HUES48 (cell line): ENCODE results near the gene CHPF.

Source experiments
- H3K27ac ChIP-seq: one replicate; pipeline ENCODE4 v1.7.0; 2013; ENCODE audit warnings: low read depth, low read length, inconsistent platforms
- H3K27me3 ChIP-seq: 2 replicates; pipeline ENCODE4 v1.6.1; 2013; ENCODE audit warnings: mild to moderate bottlenecking, low read length; ENCODE audit not compliant: control insufficient read depth, insufficient read depth
- H3K36me3 ChIP-seq: 2 replicates; pipeline ENCODE4 v1.6.1; 2013; ENCODE audit warnings: low read length; ENCODE audit not compliant: control insufficient read depth, insufficient read depth
- H3K4me1 ChIP-seq: 2 replicates; pipeline ENCODE4 v1.6.1; 2013; ENCODE audit warnings: mild to moderate bottlenecking, low read length; ENCODE audit not compliant: control insufficient read depth, insufficient read depth
- H3K4me3 ChIP-seq: 2 replicates; pipeline ENCODE4 v1.5.1; 2013; ENCODE audit warnings: mild to moderate bottlenecking, low read depth, low read length
- H3K9ac ChIP-seq: 2 replicates; pipeline ENCODE4 v1.6.1; 2013; ENCODE audit warnings: mild to moderate bottlenecking, low read depth, low read length, moderate library complexity
- H3K9me3 ChIP-seq: 2 replicates; pipeline ENCODE4 v1.6.1; 2013; ENCODE audit warnings: low read length; ENCODE audit not compliant: control insufficient read depth, insufficient read depth

CHPF gene

DNA sequence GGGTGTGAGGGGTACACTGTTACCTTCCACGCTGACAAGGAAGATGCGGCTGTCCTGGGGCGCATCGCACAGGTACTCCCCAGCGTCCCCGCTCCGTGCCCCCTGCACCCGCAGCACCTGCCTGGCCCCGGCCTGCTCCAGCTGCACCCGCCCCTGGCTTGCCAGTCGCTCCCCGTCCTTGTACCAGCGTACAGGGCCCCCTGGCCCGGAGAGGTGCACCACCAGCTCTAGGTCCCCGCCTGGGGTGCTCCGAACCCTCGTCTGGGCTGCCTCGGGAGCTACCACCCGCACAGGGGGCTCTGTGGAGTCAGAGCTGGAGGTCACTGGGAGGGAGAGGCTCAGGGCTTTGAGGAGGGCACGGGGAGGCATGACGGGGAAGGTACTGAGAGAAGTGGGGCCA is 13.7 kb upstream of the CHPF start:
- Histone ChIP-seq H3K4me1 (peaks cover 31% of the 10 kb centered on the region), H3K27me3 (peaks cover 16% of the 10 kb centered on the region), H3K27ac (no peak overlapping the region), H3K4me3 (no peak overlapping the region), H3K9ac (no peak overlapping the region), H3K9me3 (no peaks in the 10 kb centered on the region), H3K36me3 (peaks cover 19% of the 10 kb centered on the region)

- no peak overlapping the region for H3K27ac ChIP-seq
- no peaks in the 10 kb centered on the region for H3K9me3 ChIP-seq
- peaks cover 16% of the 10 kb centered on the region for H3K27me3 ChIP-seq
- H3K9ac ChIP-seq = no peak overlapping the region
- H3K36me3 ChIP-seq = peaks cover 17% of the 10 kb centered on the region
- H3K4me1 ChIP-seq = peaks cover 22% of the 10 kb centered on the region
- H3K4me3 ChIP-seq = no peak overlapping the region
These were observed 12.8 kb upstream of the CHPF start for GRCh38 chr2:219556413-219556812.

DNA sequence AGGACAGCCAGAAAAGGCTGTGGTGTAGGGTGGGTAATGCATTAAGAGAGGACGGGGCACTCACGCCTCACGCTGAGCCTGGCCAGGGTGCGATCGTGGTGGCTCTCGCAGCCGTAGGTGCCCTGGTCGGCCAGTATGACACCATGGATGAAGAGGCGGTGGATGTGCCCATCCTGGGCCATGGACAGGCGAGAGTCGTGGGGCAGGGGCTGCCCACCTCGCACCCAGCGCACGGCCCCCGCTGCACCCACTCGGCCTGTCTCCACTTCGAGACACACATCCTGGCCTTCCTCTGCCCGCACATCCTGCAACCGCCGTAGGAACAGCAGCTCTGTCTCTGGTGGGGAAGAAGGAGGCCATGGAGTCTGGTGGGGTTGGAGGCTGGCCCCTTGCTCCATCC is 12.3 kb upstream of the CHPF start:
- Histone ChIP-seq H3K27ac (no peak overlapping the region), H3K36me3 (peaks cover 17% of the 10 kb centered on the region), H3K27me3 (peaks cover 16% of the 10 kb centered on the region), H3K9me3 (no peaks in the 10 kb centered on the region), H3K9ac (no peak overlapping the region), H3K4me3 (no peak overlapping the region), H3K4me1 (peaks cover 20% of the 10 kb centered on the region)

DNA sequence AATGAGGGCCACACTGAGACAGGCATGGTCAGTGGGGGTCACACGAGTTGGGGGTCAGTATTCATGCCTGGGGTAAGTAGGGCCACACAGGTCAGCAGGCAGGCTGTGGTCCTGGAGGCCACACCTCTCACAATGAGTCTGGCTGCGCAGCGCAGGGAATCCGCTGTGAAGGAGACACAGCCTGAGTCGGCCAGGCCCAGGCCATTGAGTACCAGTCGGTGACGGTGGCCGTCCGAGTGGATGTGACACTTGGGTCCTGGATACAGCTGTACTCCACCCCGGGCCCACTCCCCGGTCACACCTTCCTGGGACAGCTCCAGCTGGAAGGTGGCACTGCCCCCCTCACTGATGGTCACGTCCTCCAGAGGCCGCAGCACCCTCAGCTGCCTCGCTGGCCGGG is 10.7 kb upstream of the CHPF start:
- Histone ChIP-seq H3K4me3 (no peak overlapping the region), H3K27me3 (peaks cover 20% of the 10 kb centered on the region), H3K36me3 (peaks cover 21% of the 10 kb centered on the region), H3K9me3 (no peaks in the 10 kb centered on the region), H3K4me1 (peaks cover 7% of the 10 kb centered on the region), H3K9ac (no peak overlapping the region), H3K27ac (no peak overlapping the region)

- H3K4me1 ChIP-seq = peaks cover 7% of the 10 kb centered on the region
- H3K27ac ChIP-seq = no peak overlapping the region
- H3K9ac ChIP-seq = no peak overlapping the region
- peaks cover 20% of the 10 kb centered on the region for H3K27me3 ChIP-seq
- no peaks in the 10 kb centered on the region for H3K9me3 ChIP-seq
- peak overlapping the region; percentile 82; the same call in 1 of the 2 replicates for H3K4me3 ChIP-seq
- peaks cover 23% of the 10 kb centered on the region for H3K36me3 ChIP-seq
These were observed 9.9 kb upstream of the CHPF start for GRCh38 chr2:219553463-219553963.

DNA sequence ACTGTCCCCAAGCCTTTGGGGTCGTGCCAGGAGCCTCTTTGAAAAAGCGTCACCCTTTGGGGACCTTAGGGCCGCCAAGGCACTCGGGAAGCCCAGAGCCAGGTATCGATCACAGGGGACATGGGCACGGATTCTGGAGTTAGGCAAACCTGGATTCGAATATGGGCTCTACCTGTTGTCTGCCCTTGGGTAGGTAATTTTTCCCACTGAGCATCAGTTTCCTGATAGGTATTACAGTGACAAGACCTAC is 9.5 kb upstream of the CHPF start:
- peaks cover 20% of the 10 kb centered on the region for H3K27me3 ChIP-seq
- no peaks in the 10 kb centered on the region for H3K9me3 ChIP-seq
- H3K36me3 ChIP-seq = peaks cover 23% of the 10 kb centered on the region
- no peak overlapping the region for H3K27ac ChIP-seq
- H3K4me1 ChIP-seq = peaks cover 7% of the 10 kb centered on the region
- no peak overlapping the region for H3K9ac ChIP-seq
- H3K4me3 ChIP-seq = peak overlapping the region; percentile 82

- Histone ChIP-seq H3K9me3 (no peaks in the 10 kb centered on the region), H3K36me3 (peaks cover 23% of the 10 kb centered on the region), H3K27me3 (peaks cover 20% of the 10 kb centered on the region), H3K4me3 (peak overlapping the region; percentile 82), H3K9ac (no peak overlapping the region; the same call in 1 of the 2 replicates), H3K4me1 (peaks cover 7% of the 10 kb centered on the region), H3K27ac (peak overlapping the region; percentile 57)
These were observed 9.0 kb upstream of the CHPF start for GRCh38 chr2:219552382-219553167.

- H3K9me3 ChIP-seq = no peaks in the 10 kb centered on the region
- peaks cover 7% of the 10 kb centered on the region for H3K4me1 ChIP-seq
- H3K36me3 ChIP-seq = peaks cover 26% of the 10 kb centered on the region
- H3K27me3 ChIP-seq = peaks cover 20% of the 10 kb centered on the region
- H3K4me3 ChIP-seq = peak overlapping the region; percentile 82
- 0 out of 2 replicates have a peak overlapping the region, but pooled peaks have one; percentile 39 for H3K9ac ChIP-seq
- peak overlapping the region; percentile 31 for H3K27ac ChIP-seq
These were observed 8.1 kb upstream of the CHPF start for GRCh38 chr2:219551441-219552381.

GRCh38 chr2:219549619-219550018 is 6.0 kb upstream of the CHPF start:
- Histone ChIP-seq H3K4me1 (peaks cover 8% of the 10 kb centered on the region), H3K27ac (no peak overlapping the region), H3K9ac (no peak overlapping the region), H3K36me3 (peaks cover 17% of the 10 kb centered on the region), H3K27me3 (peaks cover 21% of the 10 kb centered on the region), H3K9me3 (no peaks in the 10 kb centered on the region), H3K4me3 (no peak overlapping the region)

- Histone ChIP-seq H3K36me3 (peaks cover 17% of the 10 kb centered on the region), H3K9me3 (no peaks in the 10 kb centered on the region)
These were observed 5.4 kb upstream of the CHPF start for GRCh38 chr2:219548990-219549389.

DNA sequence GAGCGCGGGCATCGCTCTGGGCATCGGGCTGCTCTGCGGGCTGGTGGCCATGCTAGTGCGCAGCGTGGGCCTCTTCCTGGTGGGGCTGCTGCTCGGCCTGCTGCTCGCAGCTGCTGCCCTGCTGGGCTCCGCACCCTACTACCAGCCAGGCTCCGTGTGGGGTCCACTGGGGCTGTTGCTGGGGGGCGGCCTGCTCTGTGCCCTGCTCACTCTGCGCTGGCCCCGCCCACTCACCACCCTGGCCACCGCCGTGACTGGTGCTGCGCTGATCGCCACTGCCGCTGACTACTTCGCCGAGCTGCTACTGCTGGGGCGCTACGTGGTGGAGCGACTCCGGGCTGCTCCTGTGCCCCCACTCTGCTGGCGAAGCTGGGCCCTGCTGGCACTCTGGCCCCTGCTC is 4.0 kb upstream of the CHPF start:
- no peak overlapping the region for H3K9ac ChIP-seq
- H3K4me1 ChIP-seq = peaks cover 9% of the 10 kb centered on the region; the same call in 1 of the 2 replicates
- peaks cover 17% of the 10 kb centered on the region for H3K36me3 ChIP-seq
- H3K9me3 ChIP-seq = no peaks in the 10 kb centered on the region
- no peak overlapping the region for H3K4me3 ChIP-seq
- no peak overlapping the region for H3K27ac ChIP-seq
- H3K27me3 ChIP-seq = peaks cover 8% of the 10 kb centered on the region

More at GRCh38 chr2:219548990-219549389, 5.4 kb upstream of the CHPF start:
- H3K9ac ChIP-seq = no peak overlapping the region
- no peak overlapping the region for H3K4me3 ChIP-seq
- H3K27me3 ChIP-seq = peaks cover 20% of the 10 kb centered on the region
- H3K27ac ChIP-seq = no peak overlapping the region
- peaks cover 11% of the 10 kb centered on the region for H3K4me1 ChIP-seq
